Mesodermal cell (in vitro differentiated cells): Measurements from ENCODE around the gene HIC1.

ENCODE experiments used
- H3K27ac ChIP-seq: 2 replicates; pipeline ENCODE4 v1.7.0; 2013; ENCODE audit warnings: mild to moderate bottlenecking, low read depth, low read length, moderate library complexity; ENCODE audit not compliant: severe bottlenecking
- H3K36me3 ChIP-seq: 2 replicates; pipeline ENCODE4 v1.7.1; 2013; ENCODE audit warnings: mild to moderate bottlenecking, low read length, moderate library complexity; ENCODE audit not compliant: control insufficient read depth, insufficient read depth
- H3K4me1 ChIP-seq: one replicate; pipeline ENCODE4 v1.7.1; 2013; ENCODE audit warnings: mild to moderate bottlenecking, low read length; ENCODE audit not compliant: insufficient read depth, control insufficient read depth, poor library complexity, severe bottlenecking
- H3K4me3 ChIP-seq: 2 replicates; pipeline ENCODE4 v1.7.0; 2013; ENCODE audit warnings: low read length, control low read depth, mild to moderate bottlenecking; ENCODE audit not compliant: insufficient read depth, poor library complexity, severe bottlenecking; ENCODE audit errors: extremely low read depth
- H3K9me3 ChIP-seq: 2 replicates; pipeline ENCODE4 v1.7.1; 2013; ENCODE audit warnings: mild to moderate bottlenecking, low read length, moderate library complexity; ENCODE audit not compliant: control insufficient read depth
- WGBS, 2 experiments: methylation state at CpG; one replicate each; pipeline ENCODE4 v1.1.5; 2013; ENCODE audit warnings: missing lambda C conversion rate in 2 of 2; ENCODE audit not compliant: insufficient coverage in 2 of 2; 5-methylcytosine and 5-hydroxymethylcytosine counted together

The HIC1 gene

GRCh38 chr17:2070241-2071023, 15.5 kb downstream of the HIC1 start:
- no peak overlapping the region for H3K27ac ChIP-seq
- 91 to 92% methylated on average over 8 to 13 of the region's 13 CpGs for WGBS, 2 experiments
- H3K4me3 ChIP-seq, result no peak overlapping the region
- peaks cover 58% of the 10 kb centered on the region for H3K4me1 ChIP-seq
- peaks cover 54% of the 10 kb centered on the region for H3K36me3 ChIP-seq
- H3K9me3 ChIP-seq, result no peaks in the 10 kb centered on the region

- Histone ChIP-seq H3K4me1 (peaks cover 56% of the 10 kb centered on the region), H3K9me3 (no peaks in the 10 kb centered on the region), H3K4me3 (no peak overlapping the region), H3K36me3 (peaks cover 54% of the 10 kb centered on the region), H3K27ac (no peak overlapping the region)
- 95 to 98% methylated on average over 5 to 6 of the region's 6 CpGs for WGBS, 2 experiments
These were observed 16.1 kb downstream of the HIC1 start for GRCh38 chr17:2071024-2071385.

- Histone ChIP-seq H3K9me3 (no peaks in the 10 kb centered on the region), H3K4me1 (peaks cover 50% of the 10 kb centered on the region), H3K4me3 (no peak overlapping the region), H3K36me3 (peaks cover 54% of the 10 kb centered on the region), H3K27ac (no peak overlapping the region)
- 95 to 96% methylated on average over 23 of the region's 31 CpGs for WGBS, 2 experiments
These were observed 16.8 kb downstream of the HIC1 start for GRCh38 chr17:2071455-2072281.

GRCh38 chr17:2074919-2075318, 20.0 kb downstream of the HIC1 start:
- WGBS, 2 experiments, result 93 to 97% methylated on average over 4 to 9 of the region's 10 CpGs
- peaks cover 23% of the 10 kb centered on the region for H3K4me1 ChIP-seq
- no peaks in the 10 kb centered on the region for H3K9me3 ChIP-seq
- peaks cover 70% of the 10 kb centered on the region for H3K36me3 ChIP-seq
- no peak overlapping the region for H3K27ac ChIP-seq
- H3K4me3 ChIP-seq, result no peak overlapping the region

GRCh38 chr17:2075336-2076086, 20.6 kb downstream of the HIC1 start:
- 92 to 93% methylated on average over 7 to 8 of the region's 13 CpGs for WGBS, 2 experiments
- H3K27ac ChIP-seq, result no peak overlapping the region
- no peak overlapping the region for H3K4me3 ChIP-seq
- no peaks in the 10 kb centered on the region for H3K9me3 ChIP-seq
- peaks cover 70% of the 10 kb centered on the region for H3K36me3 ChIP-seq
- H3K4me1 ChIP-seq, result peaks cover 23% of the 10 kb centered on the region

DNA sequence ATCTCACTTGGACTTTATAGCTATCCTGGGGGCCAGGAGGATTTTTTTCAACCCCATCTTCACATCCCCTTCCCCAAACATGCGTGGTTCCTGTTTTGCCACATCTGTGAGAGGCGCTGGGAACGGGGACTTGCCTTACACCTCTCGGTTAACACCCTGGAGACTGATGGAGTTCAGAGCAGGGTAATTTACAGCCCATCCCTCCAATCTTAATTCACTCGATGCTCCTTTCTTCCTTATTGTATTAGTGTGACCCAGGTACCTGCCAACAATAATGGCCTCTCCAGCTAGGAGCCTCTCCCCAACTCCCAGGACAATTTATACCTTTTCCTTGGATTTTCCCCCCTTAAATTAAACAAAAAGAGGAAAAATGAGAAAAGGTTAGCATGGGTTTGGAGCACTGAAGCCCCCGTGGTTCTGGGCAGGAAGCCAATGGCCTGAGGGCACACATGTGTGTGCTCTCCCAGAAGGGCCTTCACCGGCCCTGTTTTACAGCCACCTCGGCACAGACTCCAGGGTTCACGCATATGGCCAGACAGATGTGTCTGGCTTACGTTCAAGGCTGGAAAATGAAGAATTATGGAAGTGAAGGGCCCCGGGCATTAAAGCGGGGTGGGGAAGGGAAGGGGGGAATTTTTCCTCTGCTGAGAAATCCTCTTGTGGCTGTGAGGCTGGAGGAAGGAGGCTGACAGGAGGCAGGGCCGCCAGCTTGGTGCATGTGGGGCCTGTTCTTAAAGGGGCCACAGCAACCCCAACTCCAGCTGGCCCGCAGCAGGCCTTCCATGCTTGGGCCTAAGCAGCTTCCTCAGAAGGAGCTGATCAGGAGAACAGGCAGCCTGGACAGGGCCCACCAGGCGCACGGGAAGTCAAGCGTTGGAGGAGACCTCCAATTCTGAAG, 21.4 kb downstream of the HIC1 start:
- WGBS, 2 experiments, result 89 to 97% methylated on average over 11 to 17 of the region's 17 CpGs
- H3K9me3 ChIP-seq, result no peaks in the 10 kb centered on the region
- H3K4me1 ChIP-seq, result peaks cover 15% of the 10 kb centered on the region
- peaks cover 71% of the 10 kb centered on the region for H3K36me3 ChIP-seq
- no peak overlapping the region for H3K4me3 ChIP-seq
- no peak overlapping the region for H3K27ac ChIP-seq

DNA sequence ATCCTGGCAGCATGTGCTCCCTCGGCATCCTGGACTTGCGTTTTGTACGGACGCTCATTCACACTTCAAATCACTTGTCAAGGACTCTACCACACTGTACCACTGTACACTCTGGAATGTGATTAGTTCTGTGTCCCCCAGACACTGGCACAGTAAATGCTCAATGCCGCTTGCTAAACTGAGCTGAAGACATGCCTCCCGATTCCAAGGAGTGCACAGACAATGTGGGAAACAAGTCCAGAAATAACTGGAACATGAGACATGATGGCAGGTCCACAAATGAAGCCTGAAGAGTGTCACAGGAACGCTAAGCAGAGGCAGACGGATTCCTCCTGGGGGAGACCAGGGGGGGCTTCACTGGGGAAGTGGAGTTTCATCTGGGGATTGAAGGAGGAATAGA, 22.1 kb downstream of the HIC1 start:
- 94 to 98% methylated on average over 4 to 5 of the region's 8 CpGs for WGBS, 2 experiments
- H3K27ac ChIP-seq, result no peak overlapping the region
- peaks cover 14% of the 10 kb centered on the region for H3K4me1 ChIP-seq
- H3K36me3 ChIP-seq, result peaks cover 75% of the 10 kb centered on the region
- H3K9me3 ChIP-seq, result no peaks in the 10 kb centered on the region
- no peak overlapping the region for H3K4me3 ChIP-seq

GRCh38 chr17:2081564-2081963, 26.7 kb downstream of the HIC1 start:
- H3K4me1 ChIP-seq, result peaks cover 36% of the 10 kb centered on the region
- no peak overlapping the region for H3K27ac ChIP-seq
- 98 to 100% methylated on average over 5 to 8 of the region's 9 CpGs for WGBS, 2 experiments
- H3K9me3 ChIP-seq, result no peaks in the 10 kb centered on the region
- H3K36me3 ChIP-seq, result peaks cover 54% of the 10 kb centered on the region
- no peak overlapping the region for H3K4me3 ChIP-seq

GRCh38 chr17:2082003-2082781, 27.3 kb downstream of the HIC1 start:
- no peaks in the 10 kb centered on the region for H3K9me3 ChIP-seq
- H3K27ac ChIP-seq, result no peak overlapping the region
- H3K36me3 ChIP-seq, result peaks cover 48% of the 10 kb centered on the region
- H3K4me1 ChIP-seq, result peaks cover 36% of the 10 kb centered on the region
- H3K4me3 ChIP-seq, result no peak overlapping the region
- WGBS, 2 experiments, result 74 to 77% methylated on average over 6 to 7 of the region's 9 CpGs
